Colonic mucosa (tissue), 4 donors: Measurements from ENCODE around the gene DTX4. TPM values are rescaled to one million over a fixed set of nuclear protein-coding genes. Genes with fewer than 3 reads are reported as not detected.

ENCODE experiments used
- DNase-seq: peaks from one replicate; pipeline ENCODE4 v3.0.0-alpha.2; 2020
- H3K27ac ChIP-seq: fragments of 200-600 bp; one replicate; pipeline ENCODE4 v1.8.0; 2021
- H3K27me3 ChIP-seq: fragments of 200-600 bp; one replicate; pipeline ENCODE4 v1.8.0; 2021
- H3K36me3 ChIP-seq: fragments of 200-600 bp; one replicate; pipeline ENCODE4 v1.8.0; 2021
- H3K4me1 ChIP-seq: fragments of 200-600 bp; one replicate; pipeline ENCODE4 v1.8.0; 2021; ENCODE audit warnings: mild to moderate bottlenecking
- H3K4me3 ChIP-seq: fragments of 200-600 bp; one replicate; pipeline ENCODE4 v1.8.0; 2021
- H3K9ac ChIP-seq, 2 donors: one replicate each; pipeline ENCODE4 v1.7.0; 2013; ENCODE audit warnings: control low read depth in 2 of 2, low read depth in 2 of 2, low read length in 2 of 2
- H3K9me3 ChIP-seq: fragments of 200-600 bp; one replicate; pipeline ENCODE4 v1.8.0; 2021
- CTCF ChIP-seq: fragments of 200-600 bp; IDR thresholded peaks from one replicate; pipeline ENCODE4 v1.8.0; 2022; ENCODE audit warnings: antibody characterized with exemption, mild to moderate bottlenecking
- intact Hi-C: fragments of 100-400 bp; cut with DNase I; formaldehyde crosslinking; loops from one replicate; pipeline ENCODE4 v1.14.1; 2022
- total RNA-seq, 2 donors: library from RNA; stranded (reverse); fragmentation: NEBNext Ultra II Directional in 1 of 2; extraction: Animal tissue kit (Norgen Biotek cat#: 25700) in 1 of 2; gene quantifications; one replicate each; pipeline ENCODE4 v1.2.1, GENCODE V29; 2021
- donor health status: healthy.
- donor health status: DM: no; HTN: no; CAD: no.
- donor health status: DM: no; HTN: no; CAD: no.

DTX4 gene
- total RNA-seq, 2 donors from 2014 or later = 54.7 to 59.7 TPM

DNA sequence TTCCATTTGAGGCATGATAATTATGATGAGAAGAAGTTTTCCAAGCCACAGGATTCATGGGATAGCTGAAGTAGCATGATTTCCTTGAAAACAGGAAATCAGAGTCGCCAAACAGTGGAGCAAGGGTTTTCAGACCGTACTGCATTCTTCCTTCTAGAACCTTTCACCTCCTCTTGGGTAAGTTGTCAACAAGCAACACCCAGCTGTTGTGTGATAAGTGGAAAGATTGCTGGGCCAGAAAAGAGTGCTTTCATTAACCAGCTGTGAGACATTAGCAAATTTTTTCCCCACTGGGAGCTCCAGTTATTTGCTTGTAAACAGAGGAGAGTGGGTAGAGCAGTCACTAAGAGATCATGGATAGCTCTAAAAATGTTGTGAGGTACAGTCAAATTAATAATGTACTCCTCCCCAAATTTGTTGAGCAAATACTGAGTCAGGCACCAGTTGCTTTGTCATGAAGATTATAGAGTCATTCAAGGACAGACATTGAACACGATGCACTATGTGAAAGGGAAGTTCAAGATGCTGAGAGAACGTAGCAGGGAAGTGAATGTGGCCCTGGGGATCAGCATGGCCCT is 52.5 kb downstream of the DTX4 start:
- Histone ChIP-seq H3K4me3 (no peak overlapping the region), H3K9me3 (no peaks in the 10 kb centered on the region), H3K4me1 (no peaks in the 10 kb centered on the region), H3K27ac (peak overlapping the region; percentile 50), H3K9ac (no peak overlapping the region), H3K36me3 (no peaks in the 10 kb centered on the region), H3K27me3 (no peaks in the 10 kb centered on the region)
- intact Hi-C loops = no loop called here
- no peak for DNase-seq
- TF ChIP-seq CTCF = no peak

- TF ChIP-seq CTCF = no peak
- peak overlapping the region; percentile 50 for H3K27ac ChIP-seq
- intact Hi-C loops = no loop called here
- no peak for DNase-seq
- no peak overlapping the region for H3K9ac ChIP-seq
- H3K4me1 ChIP-seq = no peaks in the 10 kb centered on the region
- no peaks in the 10 kb centered on the region for H3K27me3 ChIP-seq
- no peaks in the 10 kb centered on the region for H3K9me3 ChIP-seq
- no peak overlapping the region for H3K4me3 ChIP-seq
- H3K36me3 ChIP-seq = no peaks in the 10 kb centered on the region
Observed at GRCh38 chr11:59225017-59225416, 53.1 kb downstream of the DTX4 start.

DNA sequence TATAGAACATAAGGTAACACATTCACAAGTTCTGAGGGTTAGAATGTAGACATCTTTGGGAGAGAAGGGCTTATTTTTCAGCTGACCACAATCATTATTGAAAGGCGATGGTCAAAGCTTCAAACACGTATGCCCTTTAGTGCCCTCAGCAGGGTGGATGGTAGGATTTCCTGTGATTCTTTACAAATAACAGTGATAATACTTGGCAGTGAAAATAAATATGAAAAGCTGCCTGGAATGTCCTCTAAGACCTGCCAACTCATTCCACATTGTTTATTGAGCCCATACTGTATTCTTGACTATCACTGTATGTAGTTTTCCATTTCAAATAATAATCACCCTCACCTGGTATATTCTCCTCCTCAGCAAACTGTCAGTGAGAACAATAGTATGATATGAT is 54.5 kb downstream of the DTX4 start:
- TF ChIP-seq CTCF = no peak
- H3K9ac ChIP-seq = no peak overlapping the region
- H3K27ac ChIP-seq = no peak overlapping the region
- no peak overlapping the region for H3K4me3 ChIP-seq
- H3K27me3 ChIP-seq = no peaks in the 10 kb centered on the region
- DNase-seq = no peak
- no peaks in the 10 kb centered on the region for H3K36me3 ChIP-seq
- no peaks in the 10 kb centered on the region for H3K9me3 ChIP-seq
- intact Hi-C loops = no loop called here
- H3K4me1 ChIP-seq = no peaks in the 10 kb centered on the region

DNA sequence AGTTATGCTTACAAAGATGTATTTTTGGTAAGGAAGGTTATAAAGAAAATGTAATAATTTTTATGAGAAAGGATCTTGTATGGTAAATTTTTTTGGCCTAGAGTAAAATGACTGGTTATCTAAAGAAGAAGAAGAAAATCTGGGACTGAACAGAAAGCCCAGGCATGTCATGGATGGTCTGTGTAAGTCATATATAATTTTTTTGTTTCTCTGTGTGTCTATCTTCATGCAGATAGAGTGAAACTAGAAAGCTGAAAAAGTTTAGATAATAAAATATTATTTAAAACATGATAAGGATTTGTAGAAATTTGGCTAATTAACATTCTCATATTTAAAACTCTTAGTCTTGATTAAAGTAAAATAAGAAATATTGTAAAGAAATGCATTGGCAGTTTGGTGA is 68.4 kb downstream of the DTX4 start:
- intact Hi-C loops = no loop called here
- Histone ChIP-seq H3K9me3 (no peaks in the 10 kb centered on the region), H3K4me3 (no peak overlapping the region), H3K9ac (no peak overlapping the region), H3K27me3 (no peaks in the 10 kb centered on the region), H3K4me1 (no peaks in the 10 kb centered on the region), H3K27ac (no peak overlapping the region), H3K36me3 (no peaks in the 10 kb centered on the region)
- no peak for DNase-seq
- TF ChIP-seq CTCF = no peak

DNA sequence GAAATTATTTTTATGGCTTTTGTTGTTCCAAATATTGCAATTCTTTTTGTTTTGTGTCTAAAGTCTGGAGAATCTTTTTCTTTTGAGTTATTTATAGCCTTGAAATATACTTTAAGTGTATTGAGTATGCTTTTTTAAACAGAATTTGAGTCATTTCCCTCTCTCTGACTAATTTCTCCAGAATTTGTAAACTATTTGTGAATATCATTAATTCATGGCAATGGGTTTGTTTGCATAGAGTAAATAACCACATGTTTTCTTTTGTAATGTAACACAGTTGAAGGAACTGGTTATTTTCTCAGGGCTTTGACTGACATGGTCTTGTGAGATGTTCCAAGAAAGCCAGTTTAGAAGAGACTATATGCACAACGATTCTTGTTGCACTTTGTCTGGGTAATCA is 71.7 kb downstream of the DTX4 start:
- no peak overlapping the region for H3K27ac ChIP-seq
- intact Hi-C loops = no loop called here

More for the DNA sequence above, 71.7 kb downstream of the DTX4 start:
- H3K36me3 ChIP-seq = no peaks in the 10 kb centered on the region
- no peaks in the 10 kb centered on the region for H3K4me1 ChIP-seq
- no peak overlapping the region for H3K9ac ChIP-seq
- H3K9me3 ChIP-seq = no peaks in the 10 kb centered on the region
- H3K27me3 ChIP-seq = no peaks in the 10 kb centered on the region
- TF ChIP-seq CTCF = no peak
- no peak for DNase-seq
- no peak overlapping the region for H3K4me3 ChIP-seq
